IMR-90 (cell line): Measurements from ENCODE around the gene RHOD. TPM values are rescaled to one million over a fixed set of nuclear protein-coding genes. Genes with fewer than 3 reads are reported as not detected.

Source experiments
- ATAC-seq: fragments of 200-7000 bp; cut with Tn5 transposase; 2 replicates; pipeline ENCODE4 v1.9.1; 2020; ENCODE audit warnings: low read depth, mild to moderate bottlenecking, moderate library complexity
- BruUV-seq: library from RNA; stranded (reverse); fragments of 400-500 nt; replicated peaks from 2 replicates; lab custom pipeline; 2021; lab: Mats Ljungman, UMichigan
- CTCF ChIA-PET: fragments of 300-600 bp; formaldehyde crosslinking; extraction: SDS; loops from one replicate; lab custom pipeline; 2021; ENCODE audit warnings: antibody characterized with exemption; lab: Yijun Ruan, JAX
- POLR2A ChIA-PET: fragments of 300-600 bp; sonication (Branson Sonifier 250); formaldehyde crosslinking; loops from one replicate; lab custom pipeline; 2022; ENCODE audit warnings: antibody characterized with exemption; ENCODE audit not compliant: unreplicated experiment; lab: Charles Lee
- DNase-seq: peaks from one replicate; pipeline ENCODE4 v3.0.0; 2013
- H2AFZ ChIP-seq: replicated peaks from 2 replicates; pipeline ENCODE3; 2013; ENCODE audit warnings: low read length, mild to moderate bottlenecking; ENCODE audit not compliant: poor library complexity
- H2AK5ac ChIP-seq: 2 replicates; pipeline ENCODE4 v1.6.1; 2013; ENCODE audit warnings: low read depth, low read length, inconsistent platforms
- H2AK9ac ChIP-seq: replicated peaks from 2 replicates; pipeline ENCODE3; 2013; ENCODE audit warnings: mild to moderate bottlenecking, low read depth, low read length, moderate library complexity; ENCODE audit not compliant: poor library complexity
- H2BK120ac ChIP-seq: 2 replicates; pipeline ENCODE4 v1.6.1; 2013; ENCODE audit warnings: low read depth, low read length, inconsistent platforms
- H2BK15ac ChIP-seq: 3 replicates; pipeline ENCODE4 v1.6.1; 2013; ENCODE audit warnings: low read depth, low read length, inconsistent platforms
- H2BK20ac ChIP-seq: 2 replicates; pipeline ENCODE4 v1.6.1; 2013; ENCODE audit warnings: low read depth, mild to moderate bottlenecking, inconsistent platforms, low read length, moderate library complexity
- H2BK5ac ChIP-seq: 2 replicates; pipeline ENCODE4 v1.6.1; 2013; ENCODE audit warnings: mild to moderate bottlenecking, low read depth, low read length, inconsistent platforms; ENCODE audit not compliant: poor library complexity, severe bottlenecking
- H3K14ac ChIP-seq: replicated peaks from 2 replicates; pipeline ENCODE4 v1.6.1; 2013; ENCODE audit warnings: low read depth, low read length, inconsistent platforms
- H3K18ac ChIP-seq: 2 replicates; pipeline ENCODE4 v1.6.1; 2013; ENCODE audit warnings: low read depth, low read length, control low read depth
- H3K23ac ChIP-seq: 2 replicates; pipeline ENCODE4 v1.6.1; 2013; ENCODE audit warnings: low read depth, low read length, inconsistent platforms
- H3K27ac ChIP-seq: 2 replicates; pipeline ENCODE4 v1.5.1; 2013; ENCODE audit warnings: mild to moderate bottlenecking, control low read depth, low read length; ENCODE audit not compliant: insufficient read depth
- H3K27me3 ChIP-seq: 2 replicates; pipeline ENCODE4 v1.6.1; 2013; ENCODE audit warnings: low read length; ENCODE audit not compliant: control insufficient read depth, insufficient read depth
- H3K36me3 ChIP-seq: 2 replicates; pipeline ENCODE4 v1.6.1; 2013; ENCODE audit warnings: low read length, mixed read lengths; ENCODE audit not compliant: control insufficient read depth, insufficient read depth
- H3K4ac ChIP-seq: 2 replicates; pipeline ENCODE4 v1.6.1; 2013; ENCODE audit warnings: low read depth, low read length, inconsistent platforms
- H3K4me1 ChIP-seq: 2 replicates; pipeline ENCODE4 v1.6.1; 2013; ENCODE audit warnings: low read length, mixed read lengths; ENCODE audit not compliant: control insufficient read depth, insufficient read depth
- H3K4me2 ChIP-seq: 2 replicates; pipeline ENCODE4 v1.6.1; 2013; ENCODE audit warnings: low read depth, mild to moderate bottlenecking, control low read depth, low read length, moderate library complexity
- H3K4me3 ChIP-seq: 2 replicates; pipeline ENCODE4 v1.5.1; 2013; ENCODE audit warnings: low read depth, mild to moderate bottlenecking, control low read depth, low read length, moderate library complexity; ENCODE audit not compliant: insufficient read depth
- H3K56ac ChIP-seq: 2 replicates; pipeline ENCODE4 v1.6.1; 2013; ENCODE audit warnings: low read length, inconsistent platforms; ENCODE audit not compliant: insufficient read depth; ENCODE audit errors: extremely low read depth
- H3K79me1 ChIP-seq, 2 experiments: 2 replicates each; pipeline ENCODE4 v1.6.1; 2013; ENCODE audit warnings: low read length in 2 of 2, inconsistent platforms in 1 of 2, low read depth in 1 of 2
- H3K9ac ChIP-seq: 2 replicates; pipeline ENCODE4 v1.6.1; 2013; ENCODE audit warnings: low read depth, low read length, control low read depth
- H3K9me1 ChIP-seq: 2 replicates; pipeline ENCODE4 v1.6.1; 2013; ENCODE audit warnings: low read length, inconsistent platforms; ENCODE audit not compliant: insufficient read depth
- H3K9me3 ChIP-seq: 2 replicates; pipeline ENCODE4 v1.6.1; 2013; ENCODE audit warnings: low read length; ENCODE audit not compliant: control insufficient read depth, insufficient read depth
- H4K20me1 ChIP-seq: 2 replicates; pipeline ENCODE4 v1.6.1; 2013; ENCODE audit warnings: low read length, inconsistent platforms; ENCODE audit not compliant: insufficient read depth
- H4K5ac ChIP-seq: 2 replicates; pipeline ENCODE4 v1.6.1; 2013; ENCODE audit warnings: mild to moderate bottlenecking, low read depth, low read length, control low read depth
- H4K8ac ChIP-seq, 2 experiments: 2 replicates each; pipeline ENCODE4 v1.6.1; 2013; ENCODE audit warnings: low read depth in 2 of 2, low read length in 2 of 2, control low read depth in 1 of 2, inconsistent platforms in 1 of 2
- H4K91ac ChIP-seq: 2 replicates; pipeline ENCODE4 v1.6.1; 2013; ENCODE audit warnings: low read depth, low read length, inconsistent platforms; ENCODE audit not compliant: insufficient read depth
- BHLHE40 ChIP-seq: fragments of 150-350 bp; IDR thresholded peaks from 2 replicates; pipeline ENCODE4 v1.6.1; 2016; ENCODE audit warnings: mild to moderate bottlenecking, low read depth, low read length
- CEBPB ChIP-seq: IDR thresholded peaks from 2 replicates; pipeline ENCODE4 v1.6.1; 2012; ENCODE audit warnings: low read depth, low read length, improper control_type of control experiment
- CHD1 ChIP-seq: IDR thresholded peaks from 2 replicates; pipeline ENCODE4 v1.6.1; 2012; ENCODE audit warnings: low read depth, low read length, improper control_type of control experiment
- FOS ChIP-seq: fragments of 150-350 bp; IDR thresholded peaks from 2 replicates; pipeline ENCODE4 v1.6.1; 2016; ENCODE audit warnings: low read depth, low read length
- MAFK ChIP-seq: IDR thresholded peaks from 2 replicates; pipeline ENCODE4 v1.6.1; 2012; ENCODE audit warnings: low read depth, low read length, improper control_type of control experiment
- MXI1 ChIP-seq: IDR thresholded peaks from 2 replicates; pipeline ENCODE4 v1.6.1; 2012; ENCODE audit warnings: low read depth, mild to moderate bottlenecking, low read length, moderate library complexity, borderline replicate concordance
- NFE2L2 ChIP-seq: fragments of 150-350 bp; IDR thresholded peaks from 2 replicates; pipeline ENCODE4 v1.6.1; 2016; ENCODE audit warnings: low read depth, mild to moderate bottlenecking, low read length
- POLR2A ChIP-seq: IDR thresholded peaks from 2 replicates; pipeline ENCODE4 v1.6.1; 2012; ENCODE audit warnings: mild to moderate bottlenecking, low read depth, low read length
- RAD21 ChIP-seq: IDR thresholded peaks from 2 replicates; pipeline ENCODE4 v1.6.1; 2012; ENCODE audit warnings: low read length, improper control_type of control experiment
- RCOR1 ChIP-seq: IDR thresholded peaks from 2 replicates; pipeline ENCODE4 v1.6.1; 2012; ENCODE audit warnings: mild to moderate bottlenecking, low read length, improper control_type of control experiment; ENCODE audit not compliant: insufficient replicate concordance
- RFX5 ChIP-seq: IDR thresholded peaks from 2 replicates; pipeline ENCODE4 v1.8.0; 2012; ENCODE audit warnings: low read depth, mild to moderate bottlenecking, low read length, moderate library complexity
- SMC3 ChIP-seq: fragments of 150-350 bp; IDR thresholded peaks from 2 replicates; pipeline ENCODE4 v1.6.1; 2016; ENCODE audit warnings: low read depth, mild to moderate bottlenecking, antibody characterized with exemption, low read length, moderate library complexity
- WGBS, 2 experiments: methylation state at CpG; one replicate each; pipeline versions ENCODE4 v1.1.5 to v1.1.7; 2013; ENCODE audit warnings: missing lambda C conversion rate in 2 of 2; ENCODE audit not compliant: insufficient read length in 1 of 2; ENCODE audit errors: extremely low coverage in 2 of 2; 5-methylcytosine and 5-hydroxymethylcytosine counted together
- dilution Hi-C: fragments of 300-500 bp; cut with HindIII; formaldehyde crosslinking; loops from one replicate; pipeline ENCODE4 v1.14.3; 2018; ENCODE audit warnings: low sequenced_read_pairs; ENCODE audit not compliant: unreplicated experiment
- in situ Hi-C: fragments of 300-500 bp; cut with MboI; formaldehyde crosslinking; loops from 3 replicates; pipeline ENCODE4 v1.14.3; 2019; ENCODE audit warnings: low sequenced_read_pairs, inconsistent platforms, mixed read lengths
- intact Hi-C: fragments of 100-400 bp; cut with micrococcal nuclease; formaldehyde crosslinking; loops from 2 replicates; pipeline ENCODE4 v1.10.0; 2022
- polyA plus RNA-seq, 3 experiments: library from polyadenylated mRNA; depleted of rRNA; stranded (reverse); fragments of >200 nt; gene quantifications; 2 replicates each; pipeline ENCODE4 v1.2.3, GENCODE V29; 2012; ENCODE audit warnings: low replicate concordance in 1 of 3
- total RNA-seq: library from RNA; depleted of rRNA; stranded (reverse); fragments of >200 nt; gene quantifications from 2 replicates; pipeline ENCODE4 v1.2.3, GENCODE V29; 2012
- TF ChIP-seq, protein P1 (sequence below): conservative IDR thresholded peaks from 2 replicates; pipeline ENCODE4 v1.5.1; 2012; ENCODE audit warnings: mild to moderate bottlenecking, low read depth, low read length, improper control_type of control experiment
- TF ChIP-seq, protein P2 (sequence below): fragments of 150-350 bp; IDR thresholded peaks from 2 replicates; pipeline ENCODE4 v1.6.1; 2016; ENCODE audit warnings: low read depth, mild to moderate bottlenecking, low read length, moderate library complexity, borderline replicate concordance
- TF ChIP-seq, protein P3 (sequence below): fragments of 150-350 bp; IDR thresholded peaks from 2 replicates; pipeline ENCODE4 v1.6.1; 2017; ENCODE audit warnings: mild to moderate bottlenecking, antibody characterized with exemption, low read length, low read depth

RHOD gene
- total and polyA plus RNA-seq, 2 of the 4 experiments (the other 2 are of a cell fraction), result 4.7 to 10.9 TPM

DNA sequence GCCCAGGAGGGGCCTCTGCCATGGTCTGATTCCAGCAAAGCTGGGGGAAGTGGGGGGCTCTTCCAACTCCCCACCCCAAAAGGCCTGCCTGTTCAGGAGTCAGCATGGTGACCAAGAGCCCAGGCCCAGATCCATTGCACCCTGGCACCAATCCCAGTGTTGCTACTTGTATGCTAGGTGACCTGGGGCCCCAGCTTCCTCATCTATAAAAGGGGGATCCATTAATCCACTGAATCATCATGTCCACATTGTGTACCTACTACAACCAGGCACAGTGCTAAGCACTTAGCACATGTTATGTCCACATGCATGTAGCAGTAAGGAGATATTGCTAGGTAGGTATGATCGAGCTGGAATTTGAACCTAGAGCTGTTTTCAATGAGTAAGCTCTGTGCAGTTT is 31.7 kb upstream of the RHOD start:
- no peak overlapping the region for H3K4me3 ChIP-seq
- H3K4ac ChIP-seq, result no peak overlapping the region
- H4K5ac ChIP-seq, result no peak overlapping the region
- in situ Hi-C loops, result no loop called here
- dilution Hi-C loops, result no loop called here
- POLR2A ChIA-PET, result no interaction called here
- H3K23ac ChIP-seq, result no peak overlapping the region
- no peaks in the 10 kb centered on the region for H4K20me1 ChIP-seq
- ATAC-seq (no peak), DNase-seq (no peak)
- H3K9me1 ChIP-seq, result no peaks in the 10 kb centered on the region
- H3K4me1 ChIP-seq, result peaks cover 9% of the 10 kb centered on the region; the same call in 1 of the 2 replicates
- BruUV-seq, result no TSS peak
- no peak overlapping the region for H3K4me2 ChIP-seq
- no peak overlapping the region for H2BK5ac ChIP-seq
- CTCF ChIA-PET, result interaction anchor here (1.1 kb wide), 1 partner anchor 68 kb away, joined by 4 read pairs; no protein-coding TSS in a partner anchor
- H2BK15ac ChIP-seq, result no peak overlapping the region
- H3K9me3 ChIP-seq, result no peaks in the 10 kb centered on the region
- no peak overlapping the region for H3K27ac ChIP-seq
- H3K27me3 ChIP-seq, result peaks cover 13% of the 10 kb centered on the region
- no peak overlapping the region for H3K14ac ChIP-seq
- H4K91ac ChIP-seq, result no peak overlapping the region
- TF ChIP-seq NFE2L2 (no peak), MXI1 (no peak), MAFK (no peak), BHLHE40 (no peak), RFX5 (no peak), FOS (no peak), CHD1 (no peak), POLR2A (no peak), RAD21 (no peak), SMC3 (no peak), CEBPB (no peak), RCOR1 (no peak)
- TF ChIP-seq, protein P1, sequence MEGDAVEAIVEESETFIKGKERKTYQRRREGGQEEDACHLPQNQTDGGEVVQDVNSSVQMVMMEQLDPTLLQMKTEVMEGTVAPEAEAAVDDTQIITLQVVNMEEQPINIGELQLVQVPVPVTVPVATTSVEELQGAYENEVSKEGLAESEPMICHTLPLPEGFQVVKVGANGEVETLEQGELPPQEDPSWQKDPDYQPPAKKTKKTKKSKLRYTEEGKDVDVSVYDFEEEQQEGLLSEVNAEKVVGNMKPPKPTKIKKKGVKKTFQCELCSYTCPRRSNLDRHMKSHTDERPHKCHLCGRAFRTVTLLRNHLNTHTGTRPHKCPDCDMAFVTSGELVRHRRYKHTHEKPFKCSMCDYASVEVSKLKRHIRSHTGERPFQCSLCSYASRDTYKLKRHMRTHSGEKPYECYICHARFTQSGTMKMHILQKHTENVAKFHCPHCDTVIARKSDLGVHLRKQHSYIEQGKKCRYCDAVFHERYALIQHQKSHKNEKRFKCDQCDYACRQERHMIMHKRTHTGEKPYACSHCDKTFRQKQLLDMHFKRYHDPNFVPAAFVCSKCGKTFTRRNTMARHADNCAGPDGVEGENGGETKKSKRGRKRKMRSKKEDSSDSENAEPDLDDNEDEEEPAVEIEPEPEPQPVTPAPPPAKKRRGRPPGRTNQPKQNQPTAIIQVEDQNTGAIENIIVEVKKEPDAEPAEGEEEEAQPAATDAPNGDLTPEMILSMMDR, result no peak
- TF ChIP-seq, protein P2, sequence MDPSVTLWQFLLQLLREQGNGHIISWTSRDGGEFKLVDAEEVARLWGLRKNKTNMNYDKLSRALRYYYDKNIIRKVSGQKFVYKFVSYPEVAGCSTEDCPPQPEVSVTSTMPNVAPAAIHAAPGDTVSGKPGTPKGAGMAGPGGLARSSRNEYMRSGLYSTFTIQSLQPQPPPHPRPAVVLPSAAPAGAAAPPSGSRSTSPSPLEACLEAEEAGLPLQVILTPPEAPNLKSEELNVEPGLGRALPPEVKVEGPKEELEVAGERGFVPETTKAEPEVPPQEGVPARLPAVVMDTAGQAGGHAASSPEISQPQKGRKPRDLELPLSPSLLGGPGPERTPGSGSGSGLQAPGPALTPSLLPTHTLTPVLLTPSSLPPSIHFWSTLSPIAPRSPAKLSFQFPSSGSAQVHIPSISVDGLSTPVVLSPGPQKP, result no peak
- TF ChIP-seq, protein P3, sequence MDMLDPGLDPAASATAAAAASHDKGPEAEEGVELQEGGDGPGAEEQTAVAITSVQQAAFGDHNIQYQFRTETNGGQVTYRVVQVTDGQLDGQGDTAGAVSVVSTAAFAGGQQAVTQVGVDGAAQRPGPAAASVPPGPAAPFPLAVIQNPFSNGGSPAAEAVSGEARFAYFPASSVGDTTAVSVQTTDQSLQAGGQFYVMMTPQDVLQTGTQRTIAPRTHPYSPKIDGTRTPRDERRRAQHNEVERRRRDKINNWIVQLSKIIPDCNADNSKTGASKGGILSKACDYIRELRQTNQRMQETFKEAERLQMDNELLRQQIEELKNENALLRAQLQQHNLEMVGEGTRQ, result no peak
- intact Hi-C loops, result no loop called here
- no peak overlapping the region for H2AK5ac ChIP-seq
- H2AK9ac ChIP-seq, result no peak overlapping the region
- H4K8ac ChIP-seq, result no peak overlapping the region
- no peak overlapping the region for H2BK120ac ChIP-seq
- H2BK20ac ChIP-seq, result no peak overlapping the region
- H3K18ac ChIP-seq, result no peak overlapping the region
- H3K56ac ChIP-seq, result no peak overlapping the region
- no peak overlapping the region for H2AFZ ChIP-seq
- H3K9ac ChIP-seq, result no peak overlapping the region
- WGBS, 2 experiments, result 100% methylated on average over 1 of the region's 1 CpG; no CpG with 5 or more reads in 1 of the 2 experiments
- H3K36me3 ChIP-seq, result no peaks in the 10 kb centered on the region
- no peaks in the 10 kb centered on the region for H3K79me1 ChIP-seq
